ENCODE results near the gene PAK5.

Gene PAK5

GRCh38 chr20:9490631-9491030, 348.2 kb downstream of the PAK5 start:
- DNase-seq: no peak

- no peak for DNase-seq
These were observed 348.7 kb downstream of the PAK5 start for GRCh38 chr20:9490161-9490560.

GRCh38 chr20:9488063-9488462, 350.8 kb downstream of the PAK5 start:
- no peak for DNase-seq
